RKO (cell line): ENCODE results near the gene ANKRD36C.
"Not testable (repeated sequence)": the region's sequence is repeated elsewhere in the genome, so short reads cannot be mapped to it uniquely, and the experiment has no call there.

Experiments used
- DNase-seq: peaks from one replicate; pipeline ENCODE4 v3.0.0-alpha.2; 2016; ENCODE audit warnings: low spot score

ANKRD36C gene

GRCh38 chr2:96006248-96006647 lies 14.6 kb upstream of the ANKRD36C start:
- DNase-seq, result not testable (repeated sequence)

- peak; percentile 81 for DNase-seq
Observed at GRCh38 chr2:95992520-95993272, 1.1 kb upstream of the ANKRD36C start.

- DNase-seq, result not testable (repeated sequence)
Observed at GRCh38 chr2:95992102-95992501, 478 bp upstream of the ANKRD36C start.

GRCh38 chr2:95990884-95991283 lies 740 bp downstream of the ANKRD36C start:
- DNase-seq, result not testable (repeated sequence)

- not testable (repeated sequence) for DNase-seq
Observed at GRCh38 chr2:95951662-95952061, 40.0 kb downstream of the ANKRD36C start.

- DNase-seq, result not testable (repeated sequence)
Observed at GRCh38 chr2:95948039-95948438, 43.6 kb downstream of the ANKRD36C start.

- not testable (repeated sequence) for DNase-seq
Observed at GRCh38 chr2:95939947-95940346, 51.7 kb downstream of the ANKRD36C start.

GRCh38 chr2:95930740-95931139 lies 60.9 kb downstream of the ANKRD36C start:
- DNase-seq, result not testable (repeated sequence)

- DNase-seq, result not testable (repeated sequence)
Observed at GRCh38 chr2:95917007-95917406, 74.6 kb downstream of the ANKRD36C start.

GRCh38 chr2:95915131-95915530 lies 76.5 kb downstream of the ANKRD36C start:
- not testable (repeated sequence) for DNase-seq

GRCh38 chr2:95911431-95911830 lies 80.2 kb downstream of the ANKRD36C start:
- peak; percentile 1 for DNase-seq

GRCh38 chr2:95894443-95894842 lies 97.2 kb downstream of the ANKRD36C start:
- DNase-seq, result not testable (repeated sequence)

- DNase-seq, result not testable (repeated sequence)
Observed at GRCh38 chr2:95867929-95868328, 123.7 kb downstream of the ANKRD36C start.

- not testable (repeated sequence) for DNase-seq
Observed at GRCh38 chr2:95867047-95867677, 124.5 kb downstream of the ANKRD36C start.

- not testable (repeated sequence) for DNase-seq
Observed at GRCh38 chr2:95862121-95862520, 129.5 kb downstream of the ANKRD36C start.

GRCh38 chr2:95836151-95836550 lies 155.5 kb downstream of the ANKRD36C start:
- no peak for DNase-seq

GRCh38 chr2:95834077-95835013 lies 157.3 kb downstream of the ANKRD36C start:
- DNase-seq, result not testable (repeated sequence)

- DNase-seq, result not testable (repeated sequence)
Observed at GRCh38 chr2:95824218-95824617, 167.4 kb downstream of the ANKRD36C start.

- DNase-seq, result not testable (repeated sequence)
Observed at GRCh38 chr2:95817521-95817920, 174.1 kb downstream of the ANKRD36C start.

GRCh38 chr2:95813311-95813710 lies 178.3 kb downstream of the ANKRD36C start:
- DNase-seq, result not testable (repeated sequence)

- no peak for DNase-seq
Observed at GRCh38 chr2:95799892-95800291, 191.7 kb downstream of the ANKRD36C start.
